GM12878 (cell line): ENCODE results near the gene CDKN2B. TPM values are rescaled to one million over a fixed set of nuclear protein-coding genes. Genes with fewer than 3 reads are reported as not detected.

Source experiments
- ATAC-seq: fragments of 200-7000 bp; cut with Tn5 transposase; 3 replicates; pipeline ENCODE4 v1.9.1; 2020; ENCODE audit warnings: mild to moderate bottlenecking, moderate library complexity
- BruUV-seq: library from RNA; stranded (reverse); fragments of 400-500 nt; replicated peaks from 2 replicates; lab custom pipeline; 2021; lab: Mats Ljungman, UMichigan
- CTCF ChIA-PET: fragments of 300-600 bp; sonication (Branson Sonifier 250); formaldehyde crosslinking; extraction: SDS; loops from one replicate; lab custom pipeline; 2021; ENCODE audit warnings: inconsistent platforms; lab: Yijun Ruan, JAX
- POLR2A ChIA-PET: fragments of 350-600 bp; formaldehyde crosslinking; extraction: SDS; loops from one replicate; lab custom pipeline; 2021; ENCODE audit warnings: inconsistent platforms; lab: Charles Lee
- RAD21 ChIA-PET: fragments of 300-600 bp; sonication (Branson Sonifier 250); formaldehyde crosslinking; loops from one replicate; lab custom pipeline; 2023; ENCODE audit warnings: antibody characterized with exemption; ENCODE audit not compliant: unreplicated experiment; lab: Charles Lee
- SMC1A ChIA-PET: fragments of 300-600 bp; sonication (Branson Sonifier 250); formaldehyde crosslinking; loops from one replicate; lab custom pipeline; 2023; ENCODE audit not compliant: unreplicated experiment, uncharacterized antibody; lab: Charles Lee
- DNase-seq: peaks from one replicate; pipeline ENCODE4 v3.0.0-alpha.2; 2011; ENCODE audit warnings: low read depth, low spot score
- FAIRE-seq: peaks from 3 replicates; lab custom pipeline; 2011; peaks lifted over from hg19 to GRCh38; lab: Jason Lieb, UNC
- H2AFZ ChIP-seq: 2 replicates; pipeline ENCODE4 v1.6.0; 2011; ENCODE audit warnings: low read depth, low read length, control low read depth; ENCODE audit not compliant: control insufficient read depth
- H3K27ac ChIP-seq: 2 replicates; pipeline ENCODE4 v1.5.1; 2011; ENCODE audit warnings: control low read depth; ENCODE audit not compliant: control insufficient read depth, insufficient read depth
- H3K27me3 ChIP-seq, 2 experiments: replicated peaks in 1 of 2; 2 replicates each; pipeline versions ENCODE4 v1.6.0 to v1.6.1; 2011; ENCODE audit warnings: low read length in 1 of 2; ENCODE audit not compliant: control insufficient read depth in 2 of 2, insufficient read depth in 2 of 2
- H3K36me3 ChIP-seq, 2 experiments: 2 replicates each; pipeline ENCODE4 v1.5.1; 2011; ENCODE audit warnings: low read length in 1 of 2; ENCODE audit not compliant: control insufficient read depth in 2 of 2, insufficient read depth in 2 of 2
- H3K4me1 ChIP-seq: 2 replicates; pipeline ENCODE4 v1.6.1; 2011; ENCODE audit warnings: mild to moderate bottlenecking, low read length, moderate library complexity, mixed read lengths; ENCODE audit not compliant: control insufficient read depth, insufficient read depth
- H3K4me2 ChIP-seq: 2 replicates; pipeline ENCODE4 v1.6.0; 2011; ENCODE audit warnings: control low read depth; ENCODE audit not compliant: control insufficient read depth, insufficient read depth
- H3K4me3 ChIP-seq: fragments of 200-600 bp; sonication (generic); 2 replicates; pipeline ENCODE4 v1.5.1; 2016
- H3K79me2 ChIP-seq: 2 replicates; pipeline ENCODE4 v1.6.0; 2011; ENCODE audit warnings: low read length; ENCODE audit not compliant: control insufficient read depth, insufficient read depth
- H3K9ac ChIP-seq: 2 replicates; pipeline ENCODE4 v1.8.0; 2011; ENCODE audit warnings: low read length, control low read depth, mixed read lengths; ENCODE audit not compliant: control insufficient read depth, insufficient read depth
- H3K9me3 ChIP-seq: replicated peaks from 3 replicates; pipeline ENCODE4 v1.5.1; 2011; ENCODE audit warnings: mild to moderate bottlenecking, low read length; ENCODE audit not compliant: control insufficient read depth, insufficient read depth
- H4K20me1 ChIP-seq: 2 replicates; pipeline ENCODE4 v1.6.0; 2011; ENCODE audit not compliant: control insufficient read depth, insufficient read depth
- BMI1 ChIP-seq: fragments of 450-650 bp; IDR thresholded peaks from 2 replicates; pipeline ENCODE4 v1.6.1; 2016; ENCODE audit warnings: mild to moderate bottlenecking, moderate library complexity, borderline replicate concordance
- CBFB ChIP-seq: IDR thresholded peaks from 2 replicates; pipeline ENCODE4 v1.6.1; 2016; ENCODE audit warnings: antibody characterized with exemption, low read depth
- E2F8 ChIP-seq: fragments of 450-650 bp; IDR thresholded peaks from 2 replicates; pipeline ENCODE4 v1.6.1; 2018; ENCODE audit warnings: mild to moderate bottlenecking, low read depth, moderate library complexity; ENCODE audit not compliant: partially characterized antibody
- EGR1 ChIP-seq, 2 experiments: IDR thresholded peaks; 1 replicate in 1 of 2; 2 replicates in 1 of 2; pipeline ENCODE4 v1.6.1; 2011 to 2012; ENCODE audit warnings: low read depth in 2 of 2, low read length in 2 of 2, borderline replicate concordance in 1 of 2, mild to moderate bottlenecking in 1 of 2, moderate library complexity in 1 of 2
- FOXM1 ChIP-seq: IDR thresholded peaks from 2 replicates; pipeline ENCODE4 v1.6.1; 2012; ENCODE audit warnings: low read depth, mild to moderate bottlenecking, inconsistent platforms, low read length, moderate library complexity
- IKZF2 ChIP-seq, 2 experiments: fragments of 450-650 bp; IDR thresholded peaks; 2 replicates each; pipeline ENCODE4 v1.6.1; 2017; ENCODE audit warnings: mild to moderate bottlenecking in 2 of 2, moderate library complexity in 2 of 2
- MEF2A ChIP-seq: IDR thresholded peaks from 2 replicates; pipeline ENCODE4 v1.6.1; 2011; ENCODE audit warnings: low read depth, mild to moderate bottlenecking, low read length, moderate library complexity; ENCODE audit not compliant: insufficient read depth
- MTA2 ChIP-seq: fragments of 450-650 bp; IDR thresholded peaks from 2 replicates; pipeline ENCODE4 v1.6.1; 2016; ENCODE audit warnings: low read depth, mild to moderate bottlenecking, moderate library complexity
- MYB ChIP-seq: fragments of 150-350 bp; IDR thresholded peaks from 2 replicates; pipeline ENCODE4 v1.6.1; 2014; ENCODE audit warnings: mild to moderate bottlenecking, low read depth, low read length, borderline replicate concordance
- RFX5 ChIP-seq: IDR thresholded peaks from 2 replicates; pipeline ENCODE4 v1.6.1; 2011; ENCODE audit warnings: low read depth, low read length, improper control_type of control experiment
- SMAD1 ChIP-seq: fragments of 450-650 bp; IDR thresholded peaks from 2 replicates; pipeline ENCODE4 v1.6.1; 2018; ENCODE audit warnings: mild to moderate bottlenecking, low read depth; ENCODE audit not compliant: partially characterized antibody
- SREBF1 ChIP-seq: IDR thresholded peaks from 2 replicates; pipeline ENCODE4 v1.6.1; 2012; ENCODE audit warnings: mild to moderate bottlenecking, low read length
- STAT1 ChIP-seq: fragments of 450-650 bp; conservative IDR thresholded peaks from 2 replicates; pipeline ENCODE4 v1.6.1; 2014; ENCODE audit warnings: antibody characterized with exemption, mild to moderate bottlenecking
- ZNF207 ChIP-seq: fragments of 450-650 bp; IDR thresholded peaks from 2 replicates; pipeline ENCODE4 v1.6.1; 2014; ENCODE audit warnings: antibody characterized with exemption, mild to moderate bottlenecking, borderline replicate concordance
- ZNF687 ChIP-seq: fragments of 450-650 bp; IDR thresholded peaks from 2 replicates; pipeline ENCODE4 v1.6.1; 2017; ENCODE audit warnings: mild to moderate bottlenecking, moderate library complexity
- WGBS: methylation state at CpG from one replicate; pipeline ENCODE4 v1.1.6; 2016; ENCODE audit warnings: low lambda C conversion rate; ENCODE audit not compliant: insufficient replicate concordance, insufficient coverage; ENCODE audit errors: missing lambda C conversion rate; 5-methylcytosine and 5-hydroxymethylcytosine counted together
- in situ Hi-C: fragments of 300-500 bp; cut with MboI; formaldehyde crosslinking; loops from 9 replicates; pipeline ENCODE4 v1.14.3; 2018; ENCODE audit warnings: mixed read lengths
- intact Hi-C: fragments of 100-400 bp; cut with micrococcal nuclease; formaldehyde crosslinking; loops from one replicate; pipeline ENCODE4 v1.14.2; 2022; ENCODE audit not compliant: unreplicated experiment
- polyA plus RNA-seq, 11 experiments: library from polyadenylated mRNA; depleted of rRNA in 4 of 11; unstranded in 6 of 11; stranded (reverse) in 5 of 11; fragments of >200 nt; fragmentation: Nextera tagmentation in 4 of 11; fragmentation: Illumina TruSeq in 1 of 11; extraction: Ambion mirVana in 4 of 11; extraction: Trizol in 1 of 11; gene quantifications; 1 replicate in 1 of 11; 2 replicates in 10 of 11; pipeline versions ENCODE4 v1.2.1 to v1.2.3, GENCODE V29; 2011 to 2016; ENCODE audit warnings: inconsistent platforms in 2 of 11, missing spikeins in 2 of 11, low read depth in 1 of 11
- total RNA-seq, 4 experiments: library from RNA; depleted of rRNA in 3 of 4; stranded (reverse); fragments of >200 nt in 3 of 4; fragmentation: Illumina TruSeq in 1 of 4; extraction: Trizol in 1 of 4; gene quantifications; 2 replicates each; pipeline versions ENCODE4 v1.2.1 to v1.2.3, GENCODE V29; 2013 to 2021
- TF ChIP-seq, protein P1 (sequence below), 3 experiments: IDR thresholded peaks in 2 of 3; conservative IDR thresholded peaks in 1 of 3; 2 replicates each; pipeline ENCODE4 v1.5.1; 2011; ENCODE audit warnings: low read depth in 3 of 3, low read length in 3 of 3, mild to moderate bottlenecking in 3 of 3, control low read depth in 2 of 3, moderate library complexity in 2 of 3, inconsistent platforms in 1 of 3, mixed read lengths in 1 of 3; ENCODE audit not compliant: control insufficient read depth in 2 of 3, insufficient read depth in 1 of 3; ENCODE audit errors: extremely low read depth in 1 of 3

CDKN2B gene
- total and polyA plus RNA-seq, 10 of the 15 experiments (the other 5 are each of a cell fraction or from before 2014, with no cell fraction given), result 0.03 to 0.47 (median 0.08) TPM; not detected in 1

DNA sequence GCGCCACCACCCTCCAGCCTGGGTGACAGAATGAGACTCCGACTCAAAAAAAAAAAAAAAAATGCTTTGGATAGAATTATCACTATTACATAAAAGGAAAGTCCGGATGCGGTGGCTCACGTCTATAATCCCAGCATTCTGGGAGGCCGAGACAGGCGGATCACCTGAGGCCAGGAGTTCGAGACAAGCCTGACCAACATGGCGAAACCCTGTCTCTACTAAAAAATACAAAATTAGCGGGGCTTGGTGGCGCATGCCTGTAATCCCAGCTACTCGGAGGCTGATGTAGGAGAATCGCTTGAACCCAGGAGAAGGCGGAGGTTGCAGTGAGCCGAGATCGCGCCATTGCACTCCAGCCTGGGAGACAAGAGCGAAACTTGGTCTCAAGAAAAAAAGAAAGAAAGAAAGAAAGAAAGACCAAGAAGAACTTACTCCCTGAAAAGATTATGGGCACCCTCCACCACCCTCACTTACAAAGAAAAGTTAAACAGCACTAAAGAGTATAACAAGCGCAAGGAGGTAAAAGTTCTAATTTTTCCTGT is 32.7 kb downstream of the CDKN2B start:
- SMC1A ChIA-PET, result no interaction called here
- no peak for TF ChIP-seq STAT1
- TF ChIP-seq E2F8, result no peak
- no peak for TF ChIP-seq EGR1 (IDR thresholded peaks at IDR 0.05; ENCODE audit: borderline replicate concordance in 1 of 2, low read depth in 2 of 2, low read length in 2 of 2)
- no peak for TF ChIP-seq BMI1
- no peak for TF ChIP-seq ZNF687
- no peak for TF ChIP-seq MTA2
- TF ChIP-seq ZNF207, result no peak
- TF ChIP-seq IKZF2 (IDR thresholded peaks at IDR 0.05), result no peak
- no peak for TF ChIP-seq MYB
- no peak for TF ChIP-seq CBFB
- no peak for TF ChIP-seq FOXM1
- no peak for TF ChIP-seq MEF2A
- no peak for TF ChIP-seq SREBF1
- no peak for TF ChIP-seq SMAD1
- TF ChIP-seq RFX5, result no peak
- TF ChIP-seq, protein P1, sequence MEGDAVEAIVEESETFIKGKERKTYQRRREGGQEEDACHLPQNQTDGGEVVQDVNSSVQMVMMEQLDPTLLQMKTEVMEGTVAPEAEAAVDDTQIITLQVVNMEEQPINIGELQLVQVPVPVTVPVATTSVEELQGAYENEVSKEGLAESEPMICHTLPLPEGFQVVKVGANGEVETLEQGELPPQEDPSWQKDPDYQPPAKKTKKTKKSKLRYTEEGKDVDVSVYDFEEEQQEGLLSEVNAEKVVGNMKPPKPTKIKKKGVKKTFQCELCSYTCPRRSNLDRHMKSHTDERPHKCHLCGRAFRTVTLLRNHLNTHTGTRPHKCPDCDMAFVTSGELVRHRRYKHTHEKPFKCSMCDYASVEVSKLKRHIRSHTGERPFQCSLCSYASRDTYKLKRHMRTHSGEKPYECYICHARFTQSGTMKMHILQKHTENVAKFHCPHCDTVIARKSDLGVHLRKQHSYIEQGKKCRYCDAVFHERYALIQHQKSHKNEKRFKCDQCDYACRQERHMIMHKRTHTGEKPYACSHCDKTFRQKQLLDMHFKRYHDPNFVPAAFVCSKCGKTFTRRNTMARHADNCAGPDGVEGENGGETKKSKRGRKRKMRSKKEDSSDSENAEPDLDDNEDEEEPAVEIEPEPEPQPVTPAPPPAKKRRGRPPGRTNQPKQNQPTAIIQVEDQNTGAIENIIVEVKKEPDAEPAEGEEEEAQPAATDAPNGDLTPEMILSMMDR (IDR thresholded peaks at IDR 0.05 in 2 of 3, conservative IDR thresholded peaks at IDR 0.05 in 1 of 3; ENCODE audit: control insufficient read depth in 2 of 3, extremely low read depth in 1 of 3, insufficient read depth in 1 of 3, low read depth in 3 of 3, low read length in 3 of 3), result no peak

More for the DNA sequence above, 32.7 kb downstream of the CDKN2B start:
- ATAC-seq, result no peak
- Histone ChIP-seq H4K20me1 (no peaks in the 10 kb centered on the region; the same call in 1 of the 2 replicates), H3K4me3 (no peak overlapping the region), H2AFZ (no peak overlapping the region), H3K9ac (no peak overlapping the region), H3K9me3 (no peaks in the 10 kb centered on the region), H3K79me2 (no peaks in the 10 kb centered on the region), H3K27me3 (peaks cover 0 to 3% of the 10 kb centered on the region in 2 experiments; a peak in 1 of 4 replicates), H3K27ac (no peak overlapping the region), H3K36me3 (no peaks in the 10 kb centered on the region), H3K4me1 (no peaks in the 10 kb centered on the region), H3K4me2 (no peak overlapping the region)
- ChIA-PET POLR2A (interaction anchor here (0.5 kb wide), 1 partner anchor 15 kb away, joined by 5 read pairs; no protein-coding TSS in a partner anchor), RAD21 (interaction anchor here (1.5 kb wide), 1 partner anchor 163 kb away, joined by 3 read pairs; no protein-coding TSS in a partner anchor), CTCF (interaction anchor here (1.8 kb wide), 1 partner anchor 32 kb away, joined by 8 read pairs; the partner anchor contains the start of gene CDKN2B)
- no TSS peak for BruUV-seq
- intact Hi-C loops (no loop called here), in situ Hi-C loops (no loop called here)
- 86% methylated on average over 19 of the region's 19 CpGs for WGBS
- DNase-seq, result no peak
- no peak for FAIRE-seq
